BJ (cell line): ENCODE data around the gene FAM50A. TPM values are rescaled to one million over a fixed set of nuclear protein-coding genes. Genes with fewer than 3 reads are reported as not detected.

ENCODE experiments used
- CTCF ChIA-PET: fragments of 350-600 bp; formaldehyde crosslinking; extraction: SDS; loops from one replicate; lab custom pipeline; 2021; ENCODE audit warnings: antibody characterized with exemption, inconsistent platforms; lab: Yijun Ruan, JAX
- POLR2A ChIA-PET: fragments of 300-600 bp; sonication (Branson Sonifier 250); formaldehyde crosslinking; extraction: SDS; loops from one replicate; lab custom pipeline; 2021; ENCODE audit warnings: antibody characterized with exemption; lab: Charles Lee
- DNase-seq: peaks from one replicate; pipeline ENCODE4 v3.0.0-alpha.2; 2011; ENCODE audit warnings: low read depth
- H3K27me3 ChIP-seq: 2 replicates; pipeline ENCODE4 v1.6.0; 2011; ENCODE audit warnings: low read length; ENCODE audit not compliant: control insufficient read depth, insufficient read depth
- H3K36me3 ChIP-seq: 2 replicates; pipeline ENCODE4 v1.5.1; 2011; ENCODE audit warnings: low read length; ENCODE audit not compliant: control insufficient read depth, insufficient read depth
- H3K4me3 ChIP-seq: 2 replicates; pipeline ENCODE4 v1.5.1; 2011; ENCODE audit warnings: low read depth, mild to moderate bottlenecking, control low read depth, low read length
- polyA plus RNA-seq: library from polyadenylated mRNA; depleted of rRNA; stranded (reverse); fragments of >200 nt; gene quantifications from 2 replicates; pipeline ENCODE4 v1.2.3, GENCODE V29; 2011
- TF ChIP-seq, protein P1 (sequence below): IDR thresholded peaks from 2 replicates; pipeline ENCODE4 v1.5.1; 2011; ENCODE audit warnings: low read depth, mild to moderate bottlenecking, control low read depth, inconsistent platforms, low read length, moderate library complexity; ENCODE audit not compliant: insufficient read depth

The FAM50A gene
- polyA plus RNA-seq, 1 experiment: 74.8 TPM

DNA sequence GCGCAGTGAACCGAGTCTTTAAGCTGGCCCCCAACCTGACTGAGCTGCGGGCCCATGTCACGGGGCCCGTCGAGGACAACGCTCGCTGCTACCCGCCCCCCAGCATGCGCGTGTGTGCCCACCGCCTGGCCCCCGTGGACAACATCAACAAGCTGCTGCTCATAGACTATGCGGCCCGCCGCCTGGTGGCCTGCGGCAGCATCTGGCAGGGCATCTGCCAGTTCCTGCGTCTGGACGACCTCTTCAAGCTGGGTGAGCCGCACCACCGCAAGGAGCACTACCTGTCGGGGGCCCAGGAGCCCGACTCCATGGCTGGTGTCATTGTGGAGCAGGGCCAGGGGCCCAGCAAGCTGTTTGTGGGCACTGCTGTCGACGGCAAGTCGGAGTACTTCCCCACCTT is 16.4 kb downstream of the FAM50A start:
- CTCF ChIA-PET: interaction anchor here (0.6 to 1.6 kb wide), 2 partner anchors 27 to 61 kb away, joined by 3 read pairs; no protein-coding TSS in a partner anchor
- peaks cover 18% of the 10 kb centered on the region for H3K36me3 ChIP-seq

DNA sequence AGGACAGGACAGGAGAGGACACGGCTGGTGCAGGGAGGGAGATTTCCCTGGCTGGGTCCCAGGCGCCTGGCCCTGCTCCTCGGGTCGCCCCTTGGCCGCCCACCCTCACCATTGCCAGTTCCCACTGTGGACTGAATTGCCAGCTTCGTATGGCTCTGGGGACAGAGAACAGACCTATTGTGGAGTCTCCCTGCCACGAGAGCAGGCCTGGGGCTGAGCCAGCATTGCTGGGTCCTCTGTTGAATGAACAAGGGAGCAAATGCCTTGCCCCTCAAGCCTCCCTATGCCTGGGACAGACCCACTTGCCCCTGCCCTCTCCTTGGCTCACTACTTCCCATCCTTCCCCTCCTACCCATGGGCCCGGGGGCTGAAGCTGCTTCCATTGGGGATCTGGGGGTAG is 18.5 kb downstream of the FAM50A start:
- Histone ChIP-seq H3K4me3 (no peak overlapping the region), H3K36me3 (peaks cover 34% of the 10 kb centered on the region), H3K27me3 (no peaks in the 10 kb centered on the region)
- no peak for DNase-seq
- ChIA-PET POLR2A (no interaction called here), CTCF (no interaction called here)
- TF ChIP-seq, protein P1, sequence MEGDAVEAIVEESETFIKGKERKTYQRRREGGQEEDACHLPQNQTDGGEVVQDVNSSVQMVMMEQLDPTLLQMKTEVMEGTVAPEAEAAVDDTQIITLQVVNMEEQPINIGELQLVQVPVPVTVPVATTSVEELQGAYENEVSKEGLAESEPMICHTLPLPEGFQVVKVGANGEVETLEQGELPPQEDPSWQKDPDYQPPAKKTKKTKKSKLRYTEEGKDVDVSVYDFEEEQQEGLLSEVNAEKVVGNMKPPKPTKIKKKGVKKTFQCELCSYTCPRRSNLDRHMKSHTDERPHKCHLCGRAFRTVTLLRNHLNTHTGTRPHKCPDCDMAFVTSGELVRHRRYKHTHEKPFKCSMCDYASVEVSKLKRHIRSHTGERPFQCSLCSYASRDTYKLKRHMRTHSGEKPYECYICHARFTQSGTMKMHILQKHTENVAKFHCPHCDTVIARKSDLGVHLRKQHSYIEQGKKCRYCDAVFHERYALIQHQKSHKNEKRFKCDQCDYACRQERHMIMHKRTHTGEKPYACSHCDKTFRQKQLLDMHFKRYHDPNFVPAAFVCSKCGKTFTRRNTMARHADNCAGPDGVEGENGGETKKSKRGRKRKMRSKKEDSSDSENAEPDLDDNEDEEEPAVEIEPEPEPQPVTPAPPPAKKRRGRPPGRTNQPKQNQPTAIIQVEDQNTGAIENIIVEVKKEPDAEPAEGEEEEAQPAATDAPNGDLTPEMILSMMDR: no peak

More for the DNA sequence above, 16.4 kb downstream of the FAM50A start:
- DNase-seq: no peak
- Histone ChIP-seq H3K4me3 (peak overlapping the region; percentile 73), H3K27me3 (no peaks in the 10 kb centered on the region)
- TF ChIP-seq, protein P1: peak; percentile 34; the same call in 1 of the 2 replicates
- POLR2A ChIA-PET: no interaction called here

DNA sequence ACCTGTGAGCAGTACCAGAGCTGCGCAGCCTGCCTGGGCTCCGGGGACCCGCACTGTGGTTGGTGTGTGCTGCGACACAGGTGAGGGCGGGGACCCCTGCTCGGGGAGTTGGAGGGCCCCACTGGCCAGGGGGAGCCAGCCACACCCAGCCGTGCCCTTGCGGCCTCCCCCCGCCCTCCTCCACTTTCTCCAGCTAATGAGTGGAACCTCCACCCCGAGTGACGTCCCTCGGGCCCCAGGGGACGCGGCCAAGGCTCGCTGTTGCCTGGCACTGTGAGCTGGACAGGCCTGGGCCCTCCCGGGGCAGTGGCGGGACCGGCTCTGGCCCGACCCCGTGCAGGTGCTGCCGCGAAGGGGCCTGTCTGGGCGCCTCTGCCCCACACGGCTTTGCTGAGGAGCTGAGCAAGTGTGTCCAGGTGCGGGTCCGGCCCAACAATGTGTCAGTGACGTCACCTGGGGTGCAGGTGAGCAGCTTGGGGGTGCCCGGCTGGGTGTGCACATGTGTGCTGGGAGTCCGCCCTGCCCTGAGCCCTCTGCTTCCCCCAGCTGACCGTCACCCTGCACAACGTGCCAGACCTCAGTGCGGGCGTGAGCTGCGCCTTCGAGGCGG is 19.8 kb downstream of the FAM50A start:
- no peaks in the 10 kb centered on the region for H3K27me3 ChIP-seq
- DNase-seq: no peak
- ChIA-PET POLR2A (no interaction called here), CTCF (no interaction called here)
- H3K36me3 ChIP-seq: peaks cover 39% of the 10 kb centered on the region
- TF ChIP-seq, protein P1: no peak
- H3K4me3 ChIP-seq: no peak overlapping the region

GRCh38 chrX:154464806-154465365 is 20.9 kb downstream of the FAM50A start:
- TF ChIP-seq, protein P1: no peak
- POLR2A ChIA-PET: no interaction called here
- Histone ChIP-seq H3K36me3 (peaks cover 42% of the 10 kb centered on the region), H3K4me3 (no peak overlapping the region), H3K27me3 (no peaks in the 10 kb centered on the region)
- DNase-seq: no peak
- CTCF ChIA-PET: no interaction called here

- no peak for DNase-seq
- Histone ChIP-seq H3K36me3 (peaks cover 48% of the 10 kb centered on the region), H3K27me3 (no peaks in the 10 kb centered on the region), H3K4me3 (no peak overlapping the region)
- TF ChIP-seq, protein P1: no peak
- ChIA-PET POLR2A (no interaction called here), CTCF (interaction anchor here (1.2 kb wide), 1 partner anchor 62 kb away, joined by 3 read pairs; no protein-coding TSS in a partner anchor)
Observed at GRCh38 chrX:154465601-154466000, 21.7 kb downstream of the FAM50A start.
